SIG-M5 treated with dmso at 0.1 percent for 504 hours (cell line): ENCODE results near the gene ADSS1.
A peak's percentile ranks its signal among the peaks of the same experiment; 100 is the strongest.

Experiments
- DNase-seq: peaks from one replicate; lab custom pipeline; 2025; ENCODE audit not compliant: unreplicated experiment; lab: John Stamatoyannopoulos, UW

ADSS1 gene

GRCh38 chr14:104723651-104724406 lies at the start of gene ADSS1:
TSS of gene ADSS1 (plus strand) at chr14:104724229. CDS start at chr14:104724271, 42 bp downstream.
- DNase-seq, result peak; percentile 27

GRCh38 chr14:104675447-104675846 lies 48.6 kb upstream of the ADSS1 start:
- DNase-seq, result no peak

- no peak for DNase-seq
These were observed 47.8 kb upstream of the ADSS1 start for GRCh38 chr14:104676130-104676693.

GRCh38 chr14:104676694-104677511 lies 47.1 kb upstream of the ADSS1 start:
- no peak for DNase-seq

- peak; percentile 73 for DNase-seq
These were observed 46.3 kb upstream of the ADSS1 start for GRCh38 chr14:104677512-104678332.

GRCh38 chr14:104678346-104678745 lies 45.7 kb upstream of the ADSS1 start:
- no peak for DNase-seq

GRCh38 chr14:104678901-104679705 lies 44.9 kb upstream of the ADSS1 start:
- no peak for DNase-seq

- DNase-seq, result no peak
These were observed 43.8 kb upstream of the ADSS1 start for GRCh38 chr14:104680056-104680805.

GRCh38 chr14:104680806-104681688 lies 43.0 kb upstream of the ADSS1 start:
- DNase-seq, result peak; percentile 8

GRCh38 chr14:104681689-104682074 lies 42.3 kb upstream of the ADSS1 start:
- DNase-seq, result no peak

GRCh38 chr14:104682107-104682593 lies 41.9 kb upstream of the ADSS1 start:
- no peak for DNase-seq

- no peak for DNase-seq
These were observed 40.2 kb upstream of the ADSS1 start for GRCh38 chr14:104683653-104684448.

GRCh38 chr14:104684449-104684821 lies 39.6 kb upstream of the ADSS1 start:
- DNase-seq, result no peak

- DNase-seq, result no peak
These were observed 38.6 kb upstream of the ADSS1 start for GRCh38 chr14:104685216-104685997.

GRCh38 chr14:104685998-104686610 lies 37.9 kb upstream of the ADSS1 start:
- DNase-seq, result no peak
